ENCODE data around the gene IFT122. TPM values are rescaled to one million over a fixed set of nuclear protein-coding genes. Genes with fewer than 3 reads are reported as not detected.

Gene IFT122
- total RNA-seq, 2 experiments from 2014 or later = 21.6 to 37.0 TPM

DNA sequence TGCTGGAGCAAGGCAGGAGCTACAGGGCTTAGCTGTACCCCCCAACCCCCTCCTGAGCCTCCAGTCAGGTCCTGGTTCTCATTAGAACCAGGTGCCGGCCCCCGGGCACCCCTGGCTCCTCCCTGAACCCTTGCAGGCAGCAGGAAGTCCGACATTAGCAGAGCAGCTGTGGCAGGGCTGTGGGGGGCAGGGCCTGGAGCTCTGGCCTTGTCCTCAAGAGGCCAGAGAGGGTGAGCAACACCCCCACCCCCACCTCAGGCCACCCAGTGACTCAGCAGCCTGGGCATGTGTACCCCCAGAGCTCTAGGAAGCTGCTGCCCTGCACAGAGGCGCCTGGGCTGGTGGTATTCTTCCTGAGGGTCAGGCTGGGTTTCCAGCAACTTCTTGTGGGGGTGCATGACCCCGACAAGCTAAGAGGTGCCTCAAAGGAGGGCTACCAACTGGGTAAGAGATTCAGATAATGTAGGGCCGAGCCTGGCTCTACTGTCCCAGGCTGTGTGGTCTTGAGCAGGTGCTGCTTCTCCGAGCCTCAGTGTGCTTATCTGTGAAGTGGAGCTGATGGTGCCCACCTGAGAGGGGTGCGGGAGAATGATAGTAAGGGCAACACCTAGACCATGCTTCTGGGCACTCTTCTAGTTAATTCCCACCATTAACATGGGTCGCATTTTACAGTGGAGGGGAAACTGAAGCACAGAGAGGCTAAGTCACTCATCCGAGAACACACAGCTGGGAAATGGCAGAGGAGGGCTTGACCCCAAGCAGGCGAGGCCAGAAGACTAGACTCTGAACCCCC, 118.9 kb downstream of the IFT122 start:
- Histone ChIP-seq H2AFZ (ENCODE audit: low read length) (peak overlapping the region; percentile 64; the same call in 1 of the 2 replicates), H3K9me3 (ENCODE audit: low read length) (no peaks in the 10 kb centered on the region), H3K79me2 (ENCODE audit: insufficient read depth, low read depth, low read length) (no peaks in the 10 kb centered on the region), H3K9me2 (ENCODE audit: insufficient read depth, low read length) (no peaks in the 10 kb centered on the region), H3K36me3 (ENCODE audit: insufficient read depth, low read length) (no peaks in the 10 kb centered on the region), H3K4me2 (ENCODE audit: low read length) (peak overlapping the region; percentile 52), H3K4me1 (ENCODE audit: insufficient read depth, low read length, poor library complexity, severe bottlenecking) (peaks cover 45% of the 10 kb centered on the region), H3K4me3 (ENCODE audit: low read depth, low read length, poor library complexity, severe bottlenecking) (peak overlapping the region; percentile 2), H3K27ac (ENCODE audit: low read depth, low read length, poor library complexity, severe bottlenecking) (peak overlapping the region; percentile 21), H4K20me1 (ENCODE audit: insufficient read depth, low read length) (no peaks in the 10 kb centered on the region)
- BruUV-seq (replicated peaks) = no TSS peak
- ChIA-PET POLR2A (interaction anchor here (0.6 to 1.4 kb wide), 7 partner anchors 9 to 384 kb away, joined by 3 to 6 read pairs (median 4); no protein-coding TSS in a partner anchor), CTCF (ENCODE audit: unreplicated experiment) (interaction anchor here (0.6 to 1.6 kb wide), 3 partner anchors 18 to 118 kb away, joined by 3 to 5 read pairs (median 3); no protein-coding TSS in a partner anchor)
- no peak for TF ChIP-seq CTCF (conservative IDR thresholded peaks at IDR 0.05; ENCODE audit: low read length)
- no peak for TF ChIP-seq EZH2phosphoT487 (IDR thresholded peaks at IDR 0.05; ENCODE audit: borderline replicate concordance, low read depth, low read length)
- intact Hi-C loops (cut with micrococcal nuclease; ENCODE audit: unreplicated experiment) = no loop called here
- peak; percentile 79 for DNase-seq (ENCODE audit: low spot score)

DNA sequence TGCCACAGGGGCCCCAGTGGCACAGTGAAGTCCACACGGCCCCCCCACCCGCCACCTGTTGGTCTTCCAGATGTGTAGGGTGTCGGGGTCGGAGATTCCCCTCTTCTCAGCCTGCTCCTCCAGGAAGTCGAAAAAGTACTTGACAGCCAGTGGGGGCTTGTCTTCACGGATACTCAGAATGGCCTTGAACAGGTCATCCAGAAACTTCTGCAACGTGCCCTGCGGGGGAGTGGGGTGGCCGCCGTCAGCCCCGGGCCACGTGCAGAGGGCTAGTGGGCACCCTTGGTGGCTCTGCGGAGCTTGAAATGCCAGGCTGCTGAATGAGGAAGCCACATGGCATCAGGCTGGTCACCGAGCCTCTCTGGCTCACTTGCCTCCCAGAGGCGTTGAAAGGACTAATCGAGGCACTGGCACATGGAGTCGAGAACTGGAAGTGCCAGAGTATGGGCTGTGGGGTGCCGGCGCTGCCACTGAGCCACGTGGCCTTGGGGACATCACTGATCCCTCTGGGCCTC, 119.6 kb downstream of the IFT122 start:
- Histone ChIP-seq H3K9me3 (ENCODE audit: low read length) (no peaks in the 10 kb centered on the region), H3K9me2 (ENCODE audit: insufficient read depth, low read length) (no peaks in the 10 kb centered on the region), H4K20me1 (ENCODE audit: insufficient read depth, low read length) (no peaks in the 10 kb centered on the region), H3K4me2 (ENCODE audit: low read length) (peak overlapping the region; percentile 52; the same call in 1 of the 2 replicates), H3K4me3 (ENCODE audit: low read depth, low read length, poor library complexity, severe bottlenecking) (no peak overlapping the region), H3K4me1 (ENCODE audit: insufficient read depth, low read length, poor library complexity, severe bottlenecking) (peaks cover 38% of the 10 kb centered on the region), H3K79me2 (ENCODE audit: insufficient read depth, low read depth, low read length) (no peaks in the 10 kb centered on the region), H2AFZ (ENCODE audit: low read length) (no peak overlapping the region), H3K36me3 (ENCODE audit: insufficient read depth, low read length) (no peaks in the 10 kb centered on the region), H3K27ac (ENCODE audit: low read depth, low read length, poor library complexity, severe bottlenecking) (no peak overlapping the region)
- BruUV-seq (replicated peaks) = no TSS peak
- POLR2A ChIA-PET = interaction anchor here (0.6 to 1.4 kb wide), 5 partner anchors 10 to 383 kb away, joined by 3 to 6 read pairs (median 4); no protein-coding TSS in a partner anchor
- intact Hi-C loops (cut with micrococcal nuclease; ENCODE audit: unreplicated experiment) = no loop called here
- DNase-seq (ENCODE audit: low spot score) = no peak
- no peak for TF ChIP-seq EZH2phosphoT487 (IDR thresholded peaks at IDR 0.05; ENCODE audit: borderline replicate concordance, low read depth, low read length)
- TF ChIP-seq CTCF (conservative IDR thresholded peaks at IDR 0.05; ENCODE audit: low read length) = no peak
- CTCF ChIA-PET (ENCODE audit: unreplicated experiment) = interaction anchor here (0.6 to 1.6 kb wide), 3 partner anchors 18 to 119 kb away, joined by 3 to 5 read pairs (median 3); no protein-coding TSS in a partner anchor
